NT2/D1 (cell line): ENCODE results near the gene B9D2.

Source experiments
- SUZ12 ChIP-seq: IDR thresholded peaks from 2 replicates; pipeline ENCODE4 v1.6.1; 2011; ENCODE audit not compliant: insufficient read length, insufficient read depth; ENCODE audit errors: extremely low read depth
- YY1 ChIP-seq: IDR thresholded peaks from 2 replicates; pipeline ENCODE4 v1.6.1; 2011; ENCODE audit not compliant: insufficient read length, insufficient read depth
- ZNF274 ChIP-seq: IDR thresholded peaks from 2 replicates; pipeline ENCODE4 v1.6.1; 2011; ENCODE audit warnings: mild to moderate bottlenecking, low read depth, low read length

DNA sequence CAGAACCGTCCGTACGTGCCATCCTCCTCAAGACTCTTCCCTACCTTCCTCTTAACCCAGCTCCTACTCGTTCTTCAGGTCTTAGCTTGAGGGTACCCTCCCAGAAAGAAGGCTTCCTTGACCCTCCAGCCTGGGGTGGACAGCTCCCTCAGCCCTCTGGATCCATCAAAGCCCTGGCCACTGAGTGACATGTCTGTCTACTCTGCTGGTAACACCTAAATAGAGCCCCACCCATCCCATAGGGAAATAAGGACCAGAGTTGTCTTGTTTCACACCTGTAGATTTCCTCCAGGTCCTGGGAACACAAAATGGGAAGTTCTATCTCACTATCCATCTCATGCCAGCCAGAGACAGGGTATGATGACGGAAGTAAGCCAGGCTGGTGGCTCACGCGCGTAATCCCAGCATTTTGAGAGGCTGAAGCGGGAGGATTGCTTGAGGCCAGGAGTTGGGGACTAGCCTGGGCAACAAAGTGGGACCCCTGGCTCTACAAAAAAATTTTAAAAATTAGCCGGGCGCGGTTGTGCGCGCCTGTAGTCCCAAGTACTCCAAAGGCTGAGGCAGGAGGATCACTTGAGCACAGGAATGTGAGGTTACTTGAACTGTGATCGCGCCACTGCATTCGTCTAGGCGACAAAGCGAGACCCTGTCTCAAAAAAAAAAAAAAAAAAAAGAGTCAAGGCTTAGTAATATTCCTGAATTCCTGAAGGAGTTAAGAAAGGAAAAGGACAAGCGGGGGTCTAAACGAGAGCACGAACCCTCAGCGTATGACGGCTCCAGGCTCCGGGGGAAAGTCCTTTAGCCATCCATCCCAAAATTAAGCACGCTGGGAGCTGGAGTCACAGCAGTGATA is 54.5 kb downstream of the B9D2 start:
- TF ChIP-seq ZNF274 (no peak), YY1 (no peak), SUZ12 (no peak)
